KMS-11 (cell line): ENCODE data around the gene KLHL25.
"Not testable (repeated sequence)": the region's sequence is repeated elsewhere in the genome, so short reads cannot be mapped to it uniquely, and the experiment has no call there.

ENCODE experiments used
- H2AFZ ChIP-seq: fragments of 200-600 bp; sonication (generic); 2 replicates; pipeline ENCODE4 v1.6.1; 2016; ENCODE audit warnings: antibody characterized with exemption, mixed run types, low read depth
- H3K27ac ChIP-seq: fragments of 200-600 bp; sonication (generic); 2 replicates; pipeline ENCODE4 v1.6.1; 2016; ENCODE audit warnings: mild to moderate bottlenecking, mixed run types
- H3K27me3 ChIP-seq: fragments of 200-600 bp; sonication (generic); 2 replicates; pipeline ENCODE4 v1.6.1; 2017; ENCODE audit warnings: mild to moderate bottlenecking, low read depth, mixed run types, moderate library complexity; ENCODE audit not compliant: insufficient read depth
- H3K36me3 ChIP-seq: fragments of 200-600 bp; sonication (generic); 2 replicates; pipeline ENCODE4 v1.6.1; 2017; ENCODE audit warnings: mild to moderate bottlenecking, mixed run types; ENCODE audit not compliant: insufficient read depth
- H3K4me1 ChIP-seq: fragments of 200-600 bp; sonication (generic); 2 replicates; pipeline ENCODE4 v1.6.1; 2016; ENCODE audit warnings: mild to moderate bottlenecking, low read depth, mixed run types; ENCODE audit not compliant: poor library complexity, severe bottlenecking
- H3K4me2 ChIP-seq: fragments of 200-600 bp; sonication (generic); 2 replicates; pipeline ENCODE4 v1.7.0; 2016; ENCODE audit warnings: mild to moderate bottlenecking, mixed run types
- H3K4me3 ChIP-seq: fragments of 200-600 bp; sonication (generic); IDR thresholded peaks from 2 replicates; pipeline ENCODE4 v1.6.1; 2017; ENCODE audit warnings: low read depth, low read length, mixed read lengths; ENCODE audit not compliant: insufficient read depth
- H3K79me2 ChIP-seq: fragments of 200-600 bp; sonication (generic); 2 replicates; pipeline ENCODE4 v1.6.1; 2016; ENCODE audit warnings: low read depth, mixed run types; ENCODE audit not compliant: insufficient read depth
- H3K9ac ChIP-seq: fragments of 200-600 bp; sonication (generic); 2 replicates; pipeline ENCODE4 v1.6.1; 2016; ENCODE audit warnings: mild to moderate bottlenecking, mixed run types
- H4K20me1 ChIP-seq: fragments of 200-600 bp; sonication (generic); 2 replicates; pipeline ENCODE4 v1.6.1; 2016; ENCODE audit warnings: mild to moderate bottlenecking, mixed run types; ENCODE audit not compliant: insufficient read depth
- CTCF ChIP-seq: fragments of 200-600 bp; sonication (generic); conservative IDR thresholded peaks from 2 replicates; pipeline ENCODE4 v1.6.1; 2017; ENCODE audit warnings: low read depth, mild to moderate bottlenecking, antibody characterized with exemption, low read length, moderate library complexity, mixed read lengths

The KLHL25 gene

GRCh38 chr15:85804481-85805170, 9.9 kb upstream of the KLHL25 start:
- no peaks in the 10 kb centered on the region for H4K20me1 ChIP-seq
- H3K36me3 ChIP-seq, result no peaks in the 10 kb centered on the region
- H3K27me3 ChIP-seq, result no peaks in the 10 kb centered on the region
- TF ChIP-seq CTCF, result no peak
- no peak overlapping the region for H3K9ac ChIP-seq
- H3K4me2 ChIP-seq, result no peak overlapping the region
- H3K27ac ChIP-seq, result no peak overlapping the region
- no peaks in the 10 kb centered on the region for H3K4me1 ChIP-seq
- no peaks in the 10 kb centered on the region for H3K79me2 ChIP-seq
- no peak overlapping the region for H3K4me3 ChIP-seq
- no peak overlapping the region for H2AFZ ChIP-seq

- H3K36me3 ChIP-seq, H3K9ac ChIP-seq, H2AFZ ChIP-seq, H3K4me3 ChIP-seq, H4K20me1 ChIP-seq, H3K4me1 ChIP-seq, H3K27ac ChIP-seq, H3K4me2 ChIP-seq, H3K79me2 ChIP-seq, H3K27me3 ChIP-seq: not testable (repeated sequence)
Observed at GRCh38 chr15:85802617-85803016, 7.9 kb upstream of the KLHL25 start.

GRCh38 chr15:85800478-85801123, 5.9 kb upstream of the KLHL25 start:
- H3K4me1 ChIP-seq, result peaks cover under 1% of the 10 kb centered on the region
- no peak overlapping the region for H3K4me2 ChIP-seq
- H3K79me2 ChIP-seq, result no peaks in the 10 kb centered on the region
- no peak overlapping the region for H3K27ac ChIP-seq
- no peak overlapping the region for H3K4me3 ChIP-seq
- H3K36me3 ChIP-seq, result no peaks in the 10 kb centered on the region
- no peak overlapping the region for H2AFZ ChIP-seq
- no peaks in the 10 kb centered on the region for H3K27me3 ChIP-seq
- H3K9ac ChIP-seq, result no peak overlapping the region
- TF ChIP-seq CTCF, result no peak
- H4K20me1 ChIP-seq, result no peaks in the 10 kb centered on the region

GRCh38 chr15:85796371-85796770, 1.6 kb upstream of the KLHL25 start:
- not testable (repeated sequence) for H4K20me1 ChIP-seq, H3K4me2 ChIP-seq, H3K27me3 ChIP-seq, H2AFZ ChIP-seq, H3K36me3 ChIP-seq, H3K9ac ChIP-seq, H3K4me3 ChIP-seq, H3K27ac ChIP-seq
- peaks cover 12% of the 10 kb centered on the region; the same call in 1 of the 2 replicates for H3K79me2 ChIP-seq
- peaks cover 11% of the 10 kb centered on the region for H3K4me1 ChIP-seq

GRCh38 chr15:85795337-85796305, 896 bp upstream of the KLHL25 start:
- no peak overlapping the region for H3K27ac ChIP-seq
- H3K9ac ChIP-seq, result no peak overlapping the region

More at GRCh38 chr15:85795337-85796305, 896 bp upstream of the KLHL25 start:
- Histone ChIP-seq H3K4me3 (no peak overlapping the region), H3K4me1 (peaks cover 11% of the 10 kb centered on the region), H3K36me3 (no peaks in the 10 kb centered on the region), H3K4me2 (peak overlapping the region; percentile 70), H4K20me1 (no peaks in the 10 kb centered on the region), H3K79me2 (peaks cover 12% of the 10 kb centered on the region; the same call in 1 of the 2 replicates), H2AFZ (peak overlapping the region; percentile 91), H3K27me3 (no peaks in the 10 kb centered on the region)
- no peak for TF ChIP-seq CTCF
